ENCODE data around the gene ID3.
A peak's percentile ranks its signal among the peaks of the same experiment; 100 is the strongest.

ID3 gene, protein sequence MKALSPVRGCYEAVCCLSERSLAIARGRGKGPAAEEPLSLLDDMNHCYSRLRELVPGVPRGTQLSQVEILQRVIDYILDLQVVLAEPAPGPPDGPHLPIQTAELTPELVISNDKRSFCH

DNA sequence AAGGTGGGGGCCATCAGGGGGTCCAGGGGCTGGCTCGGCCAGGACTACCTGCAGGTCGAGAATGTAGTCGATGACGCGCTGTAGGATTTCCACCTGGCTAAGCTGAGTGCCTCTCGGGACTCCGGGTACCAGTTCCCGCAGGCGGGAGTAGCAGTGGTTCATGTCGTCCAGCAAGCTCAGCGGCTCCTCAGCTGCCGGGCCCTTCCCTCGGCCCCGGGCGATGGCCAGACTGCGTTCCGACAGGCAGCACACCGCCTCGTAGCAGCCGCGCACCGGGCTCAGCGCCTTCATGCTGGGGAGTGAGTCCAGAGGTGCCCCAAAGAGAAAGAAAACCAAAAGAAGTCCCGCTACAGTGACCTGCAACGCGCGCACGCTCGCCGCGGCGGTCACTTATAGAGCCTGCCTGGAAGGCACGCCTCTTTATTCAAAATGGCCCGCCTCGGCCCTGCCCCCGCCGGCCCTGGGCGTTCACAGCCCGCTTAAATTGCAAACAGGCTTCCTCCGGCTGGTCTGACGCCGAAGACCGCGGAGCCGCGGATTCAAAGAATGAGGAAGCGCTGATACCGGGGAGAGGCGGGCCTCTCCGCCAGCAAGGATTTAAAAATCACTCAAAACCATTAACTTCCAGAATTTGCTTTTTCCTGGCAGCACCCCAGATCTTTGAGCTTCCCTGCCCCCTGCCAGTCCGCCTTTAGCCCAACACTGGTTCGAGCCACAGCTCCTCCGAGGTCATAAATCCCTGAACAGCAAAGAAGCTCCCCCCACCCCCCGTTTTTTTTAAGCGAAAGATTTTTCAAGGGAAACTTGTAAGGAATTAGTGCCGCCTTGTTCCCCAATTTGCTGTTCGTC lies at the start of gene ID3:
ID3 (minus strand) TSS at position 366 of the 849 bp plus-strand sequence; CDS start at position 291, 75 bp downstream.
- DNase-seq, result peak; percentile 93

DNA sequence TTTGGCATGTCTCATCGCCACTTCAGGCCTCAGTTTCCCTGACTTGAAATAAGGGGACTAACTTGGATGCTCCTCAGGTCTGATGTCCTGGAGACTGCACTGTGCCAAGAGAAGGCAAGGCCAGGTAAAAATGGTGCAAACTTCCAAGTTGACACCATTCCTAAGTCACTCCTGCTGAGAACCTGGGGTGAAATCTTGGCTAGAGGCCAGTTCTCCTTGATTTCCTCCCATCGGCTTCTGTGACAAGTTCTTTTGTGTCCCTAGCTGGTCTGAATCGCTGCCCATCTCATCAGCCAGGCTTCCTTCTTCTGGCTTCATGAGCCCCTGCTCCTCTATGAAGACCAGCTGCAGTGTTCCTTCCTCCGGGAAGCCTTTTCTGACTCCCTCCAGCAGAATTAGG lies 48.6 kb upstream of the ID3 start:
- DNase-seq, result no peak

DNA sequence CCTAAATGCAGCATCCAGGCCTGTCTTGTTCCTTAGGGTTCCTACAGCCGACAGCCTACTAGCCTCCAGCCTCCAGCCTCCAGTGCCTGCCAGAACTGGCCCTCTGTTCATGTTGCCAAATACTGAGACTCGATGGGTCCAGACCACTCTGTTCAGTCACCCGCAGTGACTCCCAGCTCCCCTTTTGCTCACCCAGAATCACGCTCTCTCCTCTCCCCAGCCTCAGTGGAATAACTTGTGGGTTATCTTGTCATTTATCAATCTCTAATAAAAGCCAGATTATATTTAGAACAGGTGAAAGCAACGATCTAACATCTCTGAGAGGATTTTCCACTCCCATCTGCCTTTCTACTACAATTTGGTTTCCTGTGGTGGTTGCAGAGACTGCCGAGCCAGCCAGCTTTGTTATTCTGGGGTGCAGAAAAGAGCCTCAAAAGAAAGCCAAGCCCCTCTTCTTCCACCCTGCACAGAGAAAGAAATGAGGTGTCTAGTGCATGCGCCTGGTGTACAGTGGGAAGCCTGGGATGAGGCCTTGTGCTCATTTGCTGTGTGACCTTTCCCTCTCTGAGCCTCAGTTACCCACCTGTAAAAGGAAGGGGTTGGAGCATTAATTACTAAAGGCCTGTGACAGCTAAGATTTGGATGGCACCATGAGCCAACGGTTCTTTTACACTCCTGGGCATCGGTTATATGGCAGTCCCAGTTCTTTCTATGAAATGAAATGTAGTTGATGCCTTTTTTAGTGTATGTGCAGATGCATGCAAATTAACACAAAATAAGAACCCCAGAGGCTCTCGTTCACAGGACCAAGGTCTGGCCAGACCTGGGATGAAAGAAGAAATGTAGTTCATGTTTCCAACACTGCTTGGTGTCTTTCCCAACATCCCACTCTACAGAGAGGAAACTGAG lies 42.9 kb upstream of the ID3 start:
- DNase-seq, result no peak

DNA sequence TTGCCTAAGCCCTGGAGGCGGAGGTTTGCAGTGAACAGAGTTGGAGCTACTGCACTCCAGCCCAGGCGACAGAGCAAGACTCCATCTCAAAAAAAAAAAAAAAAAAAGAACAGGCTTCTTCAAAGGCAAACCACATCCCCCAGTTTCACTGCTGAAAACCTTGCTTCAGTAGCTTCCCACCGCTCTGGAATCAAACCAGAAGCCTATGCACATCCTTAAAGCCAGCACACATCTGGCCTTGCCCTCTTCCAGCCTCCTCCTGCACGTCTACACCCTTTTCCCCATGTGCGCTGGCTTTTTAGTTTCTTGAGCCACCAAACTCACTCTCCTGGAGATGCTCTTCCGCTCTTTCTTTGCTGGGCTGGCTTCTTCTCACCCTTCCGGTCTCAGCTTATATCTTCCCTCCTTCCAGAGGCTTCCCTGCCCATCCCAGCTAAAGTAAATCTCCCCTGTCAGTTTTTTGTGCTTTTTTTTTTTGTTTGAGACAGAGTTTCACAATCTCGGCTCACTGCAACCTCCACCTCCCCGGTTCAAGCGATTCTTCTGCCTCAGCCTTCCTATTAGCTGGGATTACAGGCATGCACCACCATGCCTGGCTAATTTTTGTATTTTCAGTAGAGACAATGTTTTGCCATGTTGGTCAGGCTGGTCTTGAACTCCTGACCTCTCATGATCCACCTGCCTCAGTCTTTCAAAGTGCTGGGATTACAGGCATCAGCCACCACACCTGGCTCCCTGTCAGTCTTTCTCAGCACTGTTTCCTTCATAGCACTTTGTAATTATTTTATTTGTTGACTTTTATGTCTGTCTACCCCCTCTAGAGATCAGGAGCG lies 42.0 kb upstream of the ID3 start:
- DNase-seq, result no peak

DNA sequence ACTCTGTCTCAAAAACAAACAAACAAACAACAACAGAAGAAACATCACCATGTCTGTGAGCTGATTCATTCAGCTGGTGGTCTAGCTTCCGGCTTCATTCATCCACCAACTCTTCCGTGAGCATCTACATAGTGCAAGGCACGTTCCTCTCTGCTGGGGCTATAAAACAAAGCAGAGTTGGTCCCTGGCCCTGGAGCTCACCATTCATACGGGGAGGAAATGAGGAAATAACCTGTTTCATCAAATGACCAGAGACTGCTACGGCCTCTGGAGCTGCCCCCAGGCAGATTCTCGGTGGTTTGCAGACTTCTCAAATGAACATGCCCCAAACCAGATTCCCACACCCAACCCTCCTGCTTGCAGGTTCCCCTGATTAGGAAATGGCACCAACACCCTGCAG lies 41.0 kb upstream of the ID3 start:
- no peak for DNase-seq

DNA sequence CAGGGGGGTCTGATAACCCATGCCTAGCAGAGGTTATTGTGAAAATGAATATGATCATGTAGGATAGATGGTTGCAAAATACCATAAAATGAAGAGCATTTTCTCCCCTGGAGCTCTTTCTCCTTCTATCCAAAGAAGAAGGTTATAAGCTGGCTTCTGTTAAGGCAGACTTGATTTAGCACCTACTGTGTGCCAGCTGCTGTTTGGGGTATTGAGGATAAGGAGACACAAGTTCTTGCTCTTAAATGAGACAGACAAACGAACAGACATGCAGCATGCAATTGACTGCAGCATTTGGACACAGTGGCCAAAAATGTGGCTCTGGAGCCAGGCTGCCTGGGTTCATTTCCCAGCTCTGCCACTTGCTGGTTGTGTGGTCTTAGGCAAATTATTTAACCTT lies 39.8 kb upstream of the ID3 start:
- DNase-seq, result no peak

DNA sequence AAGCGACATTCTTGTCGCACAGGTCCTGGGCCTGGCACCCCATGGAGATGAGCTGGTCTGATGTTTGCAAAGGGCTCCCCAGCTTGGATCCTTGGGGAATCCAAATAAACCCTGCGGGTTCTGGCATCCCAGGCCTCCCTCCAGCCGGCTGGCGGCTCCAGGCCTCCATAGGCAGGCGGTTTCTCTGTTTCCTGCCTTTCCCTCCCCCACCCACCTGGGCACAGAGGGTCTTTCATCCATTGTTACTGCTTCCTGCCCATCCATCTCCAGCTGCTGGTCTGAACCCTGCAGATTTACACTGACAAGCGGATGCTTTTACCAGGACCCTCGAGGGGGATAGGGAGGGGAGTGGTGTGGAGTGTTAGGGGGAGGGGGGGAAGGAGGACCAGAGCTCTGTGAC lies 39.1 kb upstream of the ID3 start:
- DNase-seq, result no peak

DNA sequence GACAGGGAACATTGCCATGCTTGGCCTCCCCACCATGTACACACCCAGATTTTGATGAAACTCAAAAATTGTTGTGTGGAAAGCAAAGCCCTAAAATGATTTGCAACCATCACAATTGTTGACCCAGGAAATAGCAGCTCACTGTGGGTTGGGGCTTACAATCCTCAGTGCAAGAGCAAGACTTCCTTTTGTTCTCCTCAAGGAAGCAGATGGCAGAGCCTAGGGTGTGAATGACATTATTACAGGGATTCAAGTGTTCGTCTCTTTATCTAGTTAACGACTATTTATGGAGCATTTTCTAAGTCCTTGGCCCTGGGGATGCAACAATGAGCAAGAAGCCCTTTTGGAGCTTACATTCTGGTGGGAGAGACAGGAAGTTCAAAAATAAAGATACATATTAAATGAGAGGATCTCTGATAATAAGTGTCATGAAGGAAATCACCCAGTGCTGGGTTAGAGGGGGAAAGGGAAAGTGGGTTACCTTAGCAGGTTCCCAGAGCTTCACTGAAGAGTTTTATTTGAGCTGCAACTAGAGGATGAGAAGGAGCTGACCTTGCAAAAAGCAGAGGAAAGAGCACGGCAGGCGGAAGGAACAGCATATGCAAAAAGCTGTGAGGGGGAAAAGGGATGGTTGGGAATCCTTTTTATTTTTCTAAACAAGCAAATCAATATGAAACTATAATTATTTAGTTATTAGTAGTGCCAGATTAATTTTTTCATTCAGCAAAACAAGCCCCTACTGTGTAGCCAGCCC lies 38.5 kb upstream of the ID3 start:
- no peak for DNase-seq

DNA sequence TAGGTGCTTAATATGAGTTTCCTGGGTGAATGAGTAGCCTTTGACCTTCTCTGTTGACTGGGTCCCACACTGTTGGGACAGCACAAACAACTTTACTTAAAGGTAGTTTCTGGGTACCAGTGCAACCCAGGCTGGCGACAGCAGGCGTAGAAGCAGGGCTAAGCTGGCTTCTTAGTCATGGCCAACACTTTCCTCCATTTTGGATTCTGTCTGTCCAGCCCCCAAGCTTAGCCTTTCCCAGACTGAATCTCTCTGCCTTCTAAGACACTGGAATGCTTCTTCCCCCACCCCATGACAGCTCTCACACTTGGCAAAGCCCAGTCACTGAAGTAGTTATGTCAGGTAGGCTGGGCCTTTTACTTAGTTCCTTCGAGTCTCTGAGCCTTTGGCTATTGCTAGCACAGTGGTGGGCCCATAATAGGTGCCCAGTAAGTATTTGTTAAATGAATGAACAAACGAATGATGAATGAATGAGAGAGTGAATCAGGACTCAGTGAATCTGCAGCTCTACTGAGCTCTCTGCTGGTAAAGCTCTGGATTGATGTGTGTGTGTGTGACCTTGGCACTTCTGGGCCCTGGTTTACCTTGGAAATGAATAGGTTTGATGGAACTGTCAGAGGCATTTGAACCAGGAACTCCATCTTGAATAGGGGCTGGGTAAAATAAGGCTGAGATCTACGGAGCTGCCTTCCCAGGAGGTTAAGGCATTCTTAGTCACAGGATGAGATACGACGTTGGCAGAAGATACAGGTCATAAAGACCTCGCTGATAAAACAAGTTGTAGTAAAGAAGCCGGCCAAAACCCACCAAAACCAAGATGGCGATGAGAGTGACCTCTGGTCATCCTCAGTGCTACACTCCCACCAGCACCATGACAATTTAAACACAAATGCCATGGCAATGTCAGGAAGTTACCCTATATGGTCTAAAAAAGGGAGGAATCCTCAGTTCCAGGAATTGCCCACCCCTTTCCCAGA lies 37.4 kb upstream of the ID3 start:
- DNase-seq, result no peak

DNA sequence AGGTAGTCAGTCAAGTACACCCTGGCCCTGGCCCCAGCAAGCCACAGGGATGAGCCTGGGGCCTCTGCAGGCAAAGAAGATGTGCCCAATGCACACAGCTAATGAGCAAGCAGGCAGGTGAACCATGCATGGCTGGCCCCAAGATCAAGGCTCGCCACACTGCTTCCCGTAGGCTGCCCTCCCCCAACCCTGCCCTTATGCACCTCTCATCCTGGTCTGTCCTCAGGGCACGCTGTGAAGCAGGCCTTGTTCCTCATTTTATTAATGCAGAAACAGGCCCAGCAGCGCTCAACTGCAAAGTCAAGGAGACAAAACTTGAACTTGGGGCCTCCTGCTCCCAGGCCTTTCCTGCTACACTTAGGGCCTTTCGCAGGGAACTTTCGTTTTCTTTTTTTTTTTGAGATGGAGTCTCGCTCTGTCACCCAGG lies 35.6 kb upstream of the ID3 start:
- no peak for DNase-seq

DNA sequence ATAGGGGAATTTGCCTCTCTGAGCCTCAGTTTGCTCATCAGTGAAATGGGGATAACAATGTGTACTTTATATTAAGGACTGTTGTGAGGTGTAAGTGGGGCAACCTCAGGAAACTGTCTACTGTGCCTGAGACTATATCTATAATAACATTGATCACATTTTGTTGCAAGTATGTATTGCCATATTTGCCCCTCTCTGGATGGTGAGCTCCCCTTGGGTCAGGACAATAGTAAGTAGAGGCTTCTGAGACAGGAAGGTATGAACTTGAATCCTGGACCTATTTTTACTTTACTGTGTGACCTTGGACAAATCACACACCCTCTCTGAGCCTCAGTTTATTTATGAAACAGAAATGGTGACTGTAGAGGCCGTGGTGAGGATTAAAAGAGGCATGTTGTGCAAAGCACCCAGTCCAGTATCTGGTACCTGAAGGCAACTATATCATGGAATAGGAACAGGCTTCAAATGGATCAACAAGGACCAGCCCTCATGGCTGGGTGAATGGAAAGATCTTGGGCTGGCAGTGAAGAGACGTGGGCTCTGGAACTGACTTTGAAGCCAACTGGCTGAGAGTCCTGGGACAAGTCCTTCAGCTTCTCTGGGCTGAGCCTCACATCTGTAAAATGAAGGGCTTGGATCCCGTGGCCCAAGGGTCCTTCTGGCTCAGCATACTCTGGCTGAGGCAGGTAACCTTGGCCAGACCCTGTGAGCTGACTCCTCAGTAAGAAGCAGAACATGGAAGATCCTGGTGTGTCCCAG lies 35.0 kb upstream of the ID3 start:
- no peak for DNase-seq

DNA sequence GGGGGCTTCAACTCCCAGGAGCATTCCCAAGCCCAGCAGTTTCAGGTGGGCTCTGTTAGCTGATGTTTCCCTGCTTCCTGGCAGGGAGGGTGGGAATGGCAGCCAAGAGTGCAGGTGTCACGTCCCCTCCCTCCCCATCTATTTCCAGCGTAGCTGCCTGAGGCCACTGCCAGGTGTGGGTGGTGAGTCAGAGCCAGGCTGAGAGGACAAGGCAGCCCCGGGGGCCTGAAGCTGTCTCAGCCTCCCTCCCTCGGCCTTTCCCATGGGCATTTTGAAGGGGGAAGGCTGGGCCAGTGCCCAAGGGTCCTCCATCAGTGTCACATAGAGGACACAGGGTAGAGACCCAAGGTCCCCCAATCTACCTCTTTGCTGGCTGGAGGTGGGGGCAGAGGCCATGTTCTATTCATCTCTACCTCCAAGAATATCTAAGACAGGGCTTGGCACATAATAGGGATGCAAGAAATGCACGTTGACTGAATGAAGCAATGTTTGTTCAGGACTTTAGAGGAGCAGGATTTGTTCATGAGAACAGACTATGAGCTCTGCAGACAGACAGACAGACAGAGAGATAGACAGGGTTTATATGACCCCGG lies 34.4 kb upstream of the ID3 start:
- no peak for DNase-seq

DNA sequence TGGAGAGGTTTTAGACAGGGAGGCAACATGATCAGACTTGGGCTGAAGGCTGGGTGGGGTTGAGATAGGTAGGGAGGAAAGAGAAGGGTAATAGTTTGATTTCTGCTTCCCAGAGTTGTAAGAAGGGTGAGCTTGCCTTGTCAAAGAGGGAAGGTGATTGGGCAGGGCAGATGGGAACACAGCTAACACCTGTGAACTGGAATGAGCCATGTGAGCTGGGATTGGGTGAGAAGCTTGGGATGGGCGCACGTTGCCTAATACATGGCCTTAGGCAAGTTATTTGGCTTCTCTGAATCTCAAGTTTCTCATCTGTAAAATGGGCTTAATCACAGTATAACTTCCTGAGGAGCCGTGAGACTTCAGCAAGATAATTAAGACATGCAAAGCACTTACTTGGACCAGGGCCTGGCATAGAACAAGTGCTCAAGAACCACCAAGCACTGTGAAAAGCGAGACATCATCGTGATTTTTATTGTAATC lies 33.8 kb upstream of the ID3 start:
- DNase-seq, result no peak

DNA sequence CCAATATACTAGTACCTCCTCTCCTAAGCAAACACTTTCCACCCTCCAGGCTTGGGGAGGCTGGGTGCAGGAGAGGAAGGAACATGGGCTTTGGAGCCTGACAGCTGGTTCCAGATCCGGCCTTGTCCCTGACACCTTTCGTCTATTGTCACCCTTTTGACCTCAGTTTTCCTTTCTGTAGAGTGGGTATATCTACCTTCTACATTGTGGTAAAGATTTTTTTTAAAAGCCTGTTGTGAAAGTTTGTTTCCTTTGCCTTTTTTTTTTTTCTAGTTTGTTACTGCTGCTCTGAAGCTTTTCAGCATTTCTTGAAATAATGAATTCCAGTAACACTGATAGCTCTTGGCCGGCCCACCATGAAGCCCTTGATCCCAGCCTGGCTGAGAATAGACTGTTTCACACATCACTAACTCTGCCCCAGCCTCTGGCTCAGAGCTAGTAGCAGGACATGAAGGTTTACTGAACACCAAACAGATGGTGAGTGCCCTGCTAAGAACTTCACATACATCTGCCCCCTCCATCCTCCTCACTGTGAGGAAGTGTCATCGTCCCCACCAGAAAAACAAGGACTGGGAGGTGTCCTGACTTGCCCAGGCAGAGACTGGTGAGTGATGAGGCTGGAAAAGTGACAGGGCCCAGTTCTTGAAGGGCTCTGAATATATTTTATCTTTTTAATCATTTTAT lies 33.0 kb upstream of the ID3 start:
- no peak for DNase-seq

DNA sequence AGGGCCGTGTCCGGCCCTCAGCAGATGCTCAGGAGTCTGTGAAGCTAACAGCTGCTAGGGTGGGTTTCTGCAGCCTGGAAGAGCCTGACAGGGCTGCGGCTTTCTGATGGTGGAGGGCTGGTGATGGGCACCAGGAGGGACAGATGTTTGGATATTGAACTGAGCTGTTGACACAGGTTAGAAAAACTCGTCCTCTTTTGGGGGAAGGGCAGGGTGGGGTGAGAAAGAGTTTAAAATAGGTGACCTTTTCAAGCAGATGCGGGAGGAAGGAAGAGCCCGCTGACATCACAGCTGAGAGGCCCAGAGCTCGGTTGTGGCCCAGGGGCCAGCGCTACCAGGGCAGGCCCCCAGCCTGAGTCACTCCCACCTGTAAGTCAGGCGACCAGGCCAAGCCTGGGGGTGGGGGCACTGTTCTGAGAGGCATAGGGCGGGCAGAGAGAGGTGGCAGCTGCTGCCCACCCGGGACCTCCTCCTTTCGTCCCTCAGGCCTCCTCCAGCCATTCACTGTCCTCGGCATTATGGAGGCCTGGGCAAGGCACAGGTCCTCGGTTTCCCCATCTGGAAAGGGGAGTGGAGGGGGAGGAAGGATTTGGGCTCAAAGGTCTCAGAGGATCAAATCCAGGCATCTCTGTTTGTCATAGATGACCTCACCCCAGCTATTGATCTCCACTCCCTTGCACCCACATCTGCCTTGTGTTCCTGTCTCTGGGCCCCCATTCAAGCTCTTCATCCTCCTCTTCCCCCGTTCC lies 32.3 kb upstream of the ID3 start:
- DNase-seq, result peak; percentile 61

DNA sequence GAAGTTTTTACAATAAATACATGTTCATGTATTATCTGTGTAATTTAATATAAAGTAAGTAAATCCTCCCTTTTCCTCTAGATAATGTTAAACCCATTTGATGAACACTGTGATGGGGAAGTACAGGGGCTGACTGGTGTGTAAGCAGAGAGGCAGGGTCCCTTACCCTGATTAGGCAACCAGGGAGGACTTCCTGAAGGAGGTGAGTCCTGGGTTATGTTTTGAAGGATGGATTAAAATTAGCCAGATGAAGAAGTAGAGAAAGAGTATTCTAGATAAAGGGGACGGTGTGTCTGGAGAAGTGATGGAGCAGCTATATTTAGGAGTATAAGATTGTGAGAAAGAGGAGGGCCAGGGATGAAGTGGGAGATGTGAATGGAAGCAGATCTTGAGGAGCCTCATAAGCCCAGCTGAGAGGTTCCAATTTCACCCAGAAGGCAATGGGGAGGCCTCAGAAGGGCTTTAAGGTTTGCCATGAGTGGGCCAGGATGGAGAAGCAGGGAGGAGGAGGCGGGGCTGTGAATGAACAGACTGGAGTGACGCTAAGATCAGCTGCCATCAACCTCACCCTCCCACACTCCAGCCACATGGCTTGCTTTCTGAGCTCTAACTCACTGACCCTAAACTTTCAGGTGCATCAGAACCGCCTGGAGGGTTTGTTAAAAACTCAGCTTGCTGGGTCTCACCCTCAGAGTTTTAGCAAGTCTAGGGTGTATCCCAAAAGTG lies 30.9 kb upstream of the ID3 start:
- DNase-seq, result no peak

DNA sequence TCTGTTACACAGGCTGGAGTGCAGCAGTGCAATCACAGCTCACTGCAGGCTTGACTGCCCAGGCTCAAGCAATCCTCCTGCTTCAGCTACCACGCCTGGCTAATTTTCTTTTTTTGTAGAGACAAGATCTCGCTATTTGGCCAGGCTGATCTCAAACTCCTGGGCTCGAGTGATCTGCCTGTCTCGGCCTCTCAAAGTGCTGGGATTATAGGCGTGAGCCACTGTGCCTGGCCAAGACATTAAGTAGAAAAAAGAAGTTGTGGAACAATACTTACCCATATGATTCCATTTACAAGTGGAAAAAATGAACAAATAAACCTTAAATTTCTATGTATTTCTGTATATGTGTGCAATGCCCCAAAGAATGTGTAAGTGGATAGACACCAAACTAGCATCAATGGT lies 30.3 kb upstream of the ID3 start:
- no peak for DNase-seq

Data from activated CD4-positive, CD25-positive, alpha-beta regulatory T cell treated with anti-CD3 and anti-CD28 coated beads, Interleukin-2, amount 50 U/mL, for 72 hours (primary cell).